GM18499 (cell line): ENCODE data around the gene ANKRD34A.

ENCODE experiments used
- ATAC-seq: cut with Tn5 transposase; IDR thresholded peaks from one replicate; pipeline ENCODE4 v1.9.1; 2021; ENCODE audit warnings: moderate number of reproducible peaks; ENCODE audit not compliant: insufficient read depth, unreplicated experiment

The ANKRD34A gene

DNA sequence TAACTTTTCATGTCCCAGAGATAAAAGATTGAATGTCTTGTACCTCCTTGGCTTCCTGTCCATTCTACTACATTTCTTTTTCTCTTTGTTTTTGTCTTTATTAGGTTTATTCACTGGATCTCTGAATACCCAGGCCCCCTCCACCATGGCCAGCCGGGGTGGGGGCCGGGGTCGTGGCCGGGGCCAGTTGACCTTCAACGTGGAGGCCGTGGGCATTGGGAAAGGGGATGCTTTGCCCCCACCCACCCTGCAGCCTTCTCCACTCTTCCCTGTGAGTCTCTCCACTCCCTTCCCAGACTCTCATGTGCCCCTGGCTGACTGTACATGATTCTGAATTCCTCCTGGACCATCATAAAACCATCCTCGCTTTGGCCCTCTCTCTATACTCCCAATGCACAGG, 10.3 kb upstream of the ANKRD34A start:
- no peak for ATAC-seq

DNA sequence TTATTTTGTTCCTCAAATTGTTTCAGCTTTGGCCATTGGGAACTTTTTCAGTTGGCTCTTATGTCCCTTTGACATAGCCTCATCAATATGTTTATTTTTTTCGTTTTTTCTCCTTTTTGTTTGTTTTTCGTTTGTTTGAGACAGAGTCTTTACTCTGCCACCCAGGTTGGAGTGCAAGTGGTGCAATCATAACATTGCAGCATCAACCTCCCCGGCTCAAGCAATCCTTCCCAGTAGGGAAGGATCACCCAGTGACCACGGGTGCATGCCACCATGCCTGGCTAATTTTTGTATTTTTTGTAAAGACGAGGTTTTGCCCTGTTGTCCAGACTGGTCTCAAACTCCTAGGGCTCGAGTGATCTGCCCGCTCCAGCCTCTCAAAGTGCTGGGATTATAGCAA, 8.2 kb upstream of the ANKRD34A start:
- ATAC-seq, result no peak

DNA sequence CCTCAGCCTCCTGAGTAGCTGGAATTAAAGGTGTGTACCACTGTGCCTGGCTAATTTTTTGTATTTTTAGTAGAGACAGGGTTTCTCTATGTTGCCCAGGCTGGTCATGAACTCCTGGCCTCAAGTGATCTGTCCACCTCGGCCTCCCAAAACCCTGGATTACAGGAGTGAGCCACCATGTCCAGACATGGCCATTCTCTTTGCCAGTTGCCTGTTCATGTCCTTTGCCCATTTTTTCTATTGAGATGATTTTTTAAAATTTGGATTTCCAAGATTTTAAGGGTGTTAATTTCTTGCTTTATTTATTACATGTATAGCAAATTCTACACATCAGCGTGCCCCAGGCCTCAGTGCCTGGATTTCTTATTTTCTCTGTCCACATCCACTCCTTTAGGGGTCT, 2.9 kb upstream of the ANKRD34A start:
- ATAC-seq, result no peak

DNA sequence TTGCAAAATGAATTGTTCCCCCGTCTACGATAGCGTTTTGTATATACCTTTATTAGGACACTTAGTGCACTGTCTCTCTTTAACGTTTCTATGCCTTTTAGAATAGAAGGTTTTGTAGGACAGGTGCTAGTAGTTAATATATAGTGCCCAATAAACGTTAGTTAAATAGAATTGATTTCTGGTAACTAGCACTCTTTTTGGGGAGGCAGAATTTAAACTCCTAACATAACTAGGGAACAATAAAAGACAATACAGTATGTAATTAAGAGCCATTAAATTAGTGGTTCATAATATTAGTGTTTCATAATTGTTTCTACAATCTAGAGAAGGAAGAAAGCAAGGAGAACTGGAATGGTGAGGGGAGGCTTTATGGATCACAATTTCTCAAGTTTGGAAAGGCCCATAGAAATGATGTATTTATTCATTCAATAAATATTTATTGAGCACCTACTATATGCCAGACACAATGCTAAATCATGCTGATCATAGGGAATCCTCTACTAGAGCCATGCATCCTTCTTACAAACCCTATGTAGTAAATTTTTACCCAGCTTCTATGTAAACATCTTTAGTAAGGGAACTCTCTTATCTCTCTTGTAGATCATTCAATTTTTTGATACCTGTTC, 857 bp upstream of the ANKRD34A start:
- ATAC-seq, result no peak

DNA sequence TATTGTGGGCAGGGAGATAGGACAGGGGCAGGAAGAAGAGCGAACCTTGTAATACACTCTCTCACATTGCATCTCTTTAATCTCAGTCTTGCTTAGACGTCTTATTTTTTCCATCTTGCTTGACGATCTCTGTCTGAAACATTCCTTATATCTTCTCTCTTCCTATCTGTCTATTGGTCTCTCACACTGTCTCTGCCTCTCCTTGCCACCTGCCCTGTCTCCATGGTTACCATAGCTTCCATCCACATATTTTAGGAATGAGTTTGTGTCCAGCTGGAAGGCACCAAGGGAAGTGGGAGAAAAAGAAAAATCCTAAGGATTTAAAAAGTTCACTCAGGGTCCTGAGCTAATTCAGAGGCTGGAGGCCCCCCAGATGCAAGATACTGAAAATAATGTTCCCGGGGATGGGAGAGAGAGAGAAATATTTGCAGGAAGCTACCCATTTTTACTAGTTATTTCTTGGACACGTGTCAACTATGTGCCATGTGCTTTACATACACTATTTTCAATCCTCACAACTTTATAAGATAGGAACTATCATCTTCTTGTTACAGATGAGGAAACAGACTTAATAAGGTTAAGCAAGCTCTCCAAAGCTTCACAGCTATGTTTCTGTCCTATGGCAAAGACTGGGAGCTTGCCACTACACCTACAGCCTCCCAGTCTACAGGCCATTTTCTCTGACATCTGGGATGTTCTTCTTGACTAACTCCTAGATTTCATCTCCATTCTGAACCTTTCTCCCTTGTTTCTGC, 933 bp downstream of the ANKRD34A start:
- ATAC-seq, result no peak

DNA sequence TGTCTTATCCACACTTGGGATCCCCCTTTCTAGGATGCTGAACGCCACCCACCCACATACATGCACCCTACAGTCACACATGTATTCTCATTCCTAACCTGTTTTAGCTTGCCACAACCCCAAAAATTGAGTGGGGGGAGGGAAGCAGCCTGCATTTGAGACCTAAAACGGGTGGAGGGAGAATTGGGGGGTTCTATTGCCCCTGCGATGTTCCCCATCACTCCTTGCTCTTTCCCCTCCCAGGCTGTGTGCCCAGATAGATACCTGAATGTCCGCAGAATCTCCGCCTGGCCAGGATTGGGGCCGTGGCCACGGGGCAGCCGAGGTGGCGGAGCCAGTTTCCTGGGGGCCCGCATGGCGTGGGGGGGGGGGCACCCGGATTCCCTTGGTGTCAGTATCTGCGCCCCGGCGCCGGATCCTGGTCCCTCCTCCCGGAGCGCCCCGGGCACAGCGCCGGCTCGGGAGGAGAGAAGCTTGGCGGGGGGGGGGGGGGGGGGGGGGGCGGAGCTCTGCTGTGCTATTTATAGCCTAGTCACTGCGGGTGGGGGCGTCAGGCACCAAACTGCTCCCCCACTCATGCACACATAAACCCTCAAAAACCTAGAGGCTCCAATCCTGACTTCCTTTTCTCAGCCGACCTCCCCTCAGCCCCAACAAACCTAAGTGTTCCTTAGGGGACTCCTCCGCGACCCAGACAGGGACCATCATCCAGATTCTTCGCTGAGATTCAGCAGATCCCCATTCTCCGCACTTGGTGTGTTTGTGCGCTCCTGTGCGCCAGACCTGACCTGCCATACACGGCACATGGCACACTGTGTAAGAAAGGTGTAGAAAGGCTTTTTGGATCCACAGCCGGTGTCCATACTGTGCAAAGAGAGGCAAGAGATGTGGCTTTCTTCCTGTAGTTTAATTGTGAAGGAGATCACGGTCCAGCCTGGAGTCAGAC, 1.9 kb downstream of the ANKRD34A start:
- ATAC-seq, result no peak

DNA sequence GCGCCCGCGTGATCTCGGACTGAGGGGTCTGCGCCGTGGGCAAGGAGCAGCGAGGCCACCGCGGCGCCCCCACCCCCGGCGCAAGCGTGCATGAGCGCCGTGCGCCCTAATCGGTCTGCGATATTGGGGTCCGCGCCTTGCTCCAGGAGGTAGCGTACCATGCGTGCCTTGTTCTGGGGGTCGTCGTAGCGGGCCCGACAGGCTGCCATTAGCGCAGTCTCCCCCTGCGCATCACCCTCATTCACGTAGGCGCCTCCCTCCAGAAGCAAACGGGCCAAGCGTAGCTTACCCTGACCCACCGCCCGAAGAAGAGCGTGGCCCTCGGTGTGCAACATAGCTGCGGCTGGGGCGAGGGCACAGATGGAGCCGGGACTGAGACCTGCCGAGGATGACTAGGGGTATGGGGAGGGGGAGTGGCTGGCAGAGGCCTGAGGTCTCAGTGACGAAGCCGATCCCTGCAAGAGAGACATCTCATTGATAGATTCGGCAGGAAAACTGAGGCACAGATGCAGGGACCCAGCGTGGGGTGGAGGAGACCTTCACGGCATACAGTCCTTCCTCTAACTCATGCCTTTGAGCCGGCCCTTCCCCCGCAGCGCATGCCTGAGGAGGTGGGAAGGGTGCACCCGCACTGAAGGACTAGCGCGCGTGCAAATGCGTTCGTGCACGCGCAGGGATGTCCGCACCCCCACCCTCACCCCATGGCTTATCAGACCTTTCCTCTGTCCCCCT, 2.8 kb downstream of the ANKRD34A start:
- no peak for ATAC-seq

DNA sequence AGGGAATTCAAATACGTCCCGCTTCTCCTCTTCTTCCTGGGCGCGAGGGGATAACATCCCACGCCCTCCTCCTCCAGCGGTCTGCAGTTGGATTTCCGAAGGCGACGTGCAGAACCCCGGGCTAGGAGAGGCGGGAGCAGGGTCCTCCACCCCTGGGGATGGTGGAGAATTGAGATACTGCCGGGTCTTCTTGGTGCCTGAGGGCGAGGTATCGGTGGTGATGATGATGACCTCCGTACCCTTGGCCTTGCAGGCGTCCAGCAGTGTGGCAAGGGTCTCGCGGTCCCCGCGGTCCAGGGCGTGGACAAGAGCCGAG, 3.3 kb downstream of the ANKRD34A start:
- ATAC-seq, result no peak

DNA sequence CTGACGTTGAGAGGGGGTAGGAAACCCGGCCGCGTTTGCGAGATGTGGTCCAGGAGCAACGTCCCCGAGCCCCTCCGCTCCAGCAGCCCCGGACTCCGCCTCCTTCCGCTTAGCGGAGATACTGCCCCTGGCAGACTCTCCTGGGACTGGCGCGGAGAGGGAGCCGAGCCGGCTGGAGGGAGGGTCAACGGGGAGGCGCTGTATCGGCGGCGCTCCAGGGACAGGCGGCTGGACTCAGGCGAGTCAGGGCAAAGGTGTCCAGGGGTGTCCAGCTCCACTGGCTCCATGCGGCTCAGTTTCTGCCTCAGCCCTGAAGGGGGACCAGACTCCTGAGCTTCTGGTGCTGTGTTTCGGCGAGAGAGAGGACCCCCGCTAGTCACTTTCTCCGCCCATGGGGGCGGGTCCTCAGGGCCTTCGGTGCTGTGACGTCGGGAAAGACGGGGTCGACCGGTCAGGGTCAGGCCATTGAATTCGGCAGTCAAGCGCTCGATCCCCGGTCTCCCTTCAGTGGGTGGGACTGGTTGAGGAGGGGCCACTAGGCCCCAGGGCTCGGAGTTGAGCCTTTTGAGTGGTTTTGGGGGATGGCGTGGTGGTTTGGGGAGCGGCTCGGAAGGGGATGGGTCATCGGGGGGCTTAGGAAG, 3.8 kb downstream of the ANKRD34A start:
- ATAC-seq, result no peak

DNA sequence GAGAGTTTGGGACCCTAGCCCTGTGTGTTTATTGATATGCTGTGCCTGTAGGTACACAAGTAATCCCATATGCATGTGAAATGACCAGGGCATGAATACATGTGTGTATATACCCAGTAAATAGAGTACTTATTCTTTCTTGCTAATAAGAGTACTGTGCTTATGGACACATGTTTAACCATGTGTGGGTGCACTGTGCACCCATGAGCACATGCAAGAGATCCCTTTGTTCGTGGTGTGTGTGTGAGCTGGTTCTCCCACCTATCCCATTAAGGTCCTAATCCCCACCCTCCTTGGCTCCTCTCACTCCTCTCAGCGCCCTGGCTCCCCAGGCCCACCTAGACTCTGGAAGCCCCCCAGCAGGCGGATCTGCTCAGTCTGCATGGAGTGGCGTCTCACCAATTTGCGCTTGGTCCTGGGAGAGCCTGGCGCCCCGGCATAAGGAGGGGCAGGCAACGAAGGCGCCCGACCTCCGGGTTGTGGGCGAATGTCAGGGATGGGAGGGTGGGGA, 4.4 kb downstream of the ANKRD34A start:
- ATAC-seq, result no peak

DNA sequence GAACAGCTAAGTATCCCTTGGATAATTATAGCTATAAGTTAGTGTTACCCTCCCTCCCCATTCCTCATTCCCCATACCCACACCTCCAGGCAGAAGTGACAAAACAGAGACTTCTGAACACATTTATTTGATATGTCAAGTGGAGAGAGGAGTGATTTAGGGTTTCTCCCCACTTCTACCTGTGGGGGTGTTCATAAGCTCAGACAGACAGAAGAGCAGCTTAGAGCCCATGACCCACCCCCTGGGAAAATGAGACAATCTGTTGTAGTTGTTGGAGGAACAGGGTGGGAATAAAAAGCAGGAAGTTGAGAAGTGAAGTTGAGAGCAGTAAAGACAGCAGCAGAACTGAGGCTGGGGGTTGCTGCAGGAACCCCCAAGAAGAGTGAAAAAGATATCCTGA, 5.0 kb downstream of the ANKRD34A start:
- ATAC-seq, result no peak

DNA sequence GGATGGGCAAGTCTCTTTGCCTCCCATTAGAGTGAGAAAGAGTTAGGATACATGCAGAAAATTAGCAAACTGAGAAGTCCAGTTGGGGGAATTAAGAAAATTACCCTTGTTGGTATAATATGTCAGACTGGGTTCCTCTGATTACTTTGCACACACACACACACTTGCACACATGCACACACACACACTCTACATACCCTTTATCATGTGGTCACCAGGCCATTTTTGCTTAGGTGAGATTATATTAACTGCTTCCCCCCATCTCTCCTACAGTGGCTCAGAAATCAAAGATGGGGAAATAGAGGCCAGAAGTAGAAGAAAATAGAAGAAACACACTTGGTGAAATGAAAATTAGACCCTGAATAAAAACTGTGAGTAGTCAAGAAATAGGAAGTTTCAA, 5.6 kb downstream of the ANKRD34A start:
- no peak for ATAC-seq

DNA sequence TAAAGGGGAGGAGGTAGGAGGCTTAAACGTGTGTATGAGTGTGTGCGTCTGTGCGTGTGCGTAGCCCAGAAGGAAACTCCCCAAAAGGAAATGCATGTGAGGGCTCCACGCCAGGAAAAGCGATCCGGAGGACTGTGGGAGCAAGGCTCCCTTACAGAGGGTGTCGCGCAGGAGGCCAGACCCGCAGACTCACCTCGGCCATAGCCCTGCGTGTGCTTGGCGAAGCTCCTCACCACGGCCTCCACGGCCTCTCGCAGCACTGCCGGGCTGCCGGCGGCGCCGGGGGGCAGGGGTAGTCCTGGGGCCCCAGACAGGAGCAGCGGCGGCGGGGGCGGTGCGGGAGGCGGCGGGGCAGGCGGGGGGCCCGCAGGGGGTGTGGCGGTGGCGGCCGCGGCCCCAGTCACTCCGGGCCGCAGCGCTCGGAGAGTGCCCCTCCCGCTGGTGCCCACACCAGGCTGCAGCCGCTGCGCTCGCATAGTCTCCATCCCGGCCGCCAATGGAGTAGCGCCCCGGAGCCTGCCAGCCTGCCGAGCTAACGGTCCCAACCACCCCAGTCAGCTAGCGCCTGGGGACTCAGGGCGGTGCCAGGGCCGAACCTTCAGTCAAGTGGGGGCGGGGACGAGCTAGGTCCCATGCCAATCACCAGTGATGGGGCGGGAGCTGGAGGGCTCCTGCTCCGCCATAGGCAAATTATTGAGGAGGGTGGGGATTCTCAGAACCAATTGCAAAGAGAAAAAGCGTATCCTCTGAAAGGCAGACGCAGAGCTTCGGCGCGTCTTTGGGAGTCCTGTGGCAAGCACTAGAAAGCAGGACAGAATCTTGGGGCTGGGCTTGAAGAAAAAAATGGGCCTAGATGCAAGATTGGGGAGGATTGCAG, 6.7 kb downstream of the ANKRD34A start, which contains the start of gene LIX1L:
Gene LIX1L (minus strand): TSS at position 575 of the 877 bp plus-strand sequence. CDS start 90 bp downstream, at position 485.
- ATAC-seq, result peak; percentile 66

DNA sequence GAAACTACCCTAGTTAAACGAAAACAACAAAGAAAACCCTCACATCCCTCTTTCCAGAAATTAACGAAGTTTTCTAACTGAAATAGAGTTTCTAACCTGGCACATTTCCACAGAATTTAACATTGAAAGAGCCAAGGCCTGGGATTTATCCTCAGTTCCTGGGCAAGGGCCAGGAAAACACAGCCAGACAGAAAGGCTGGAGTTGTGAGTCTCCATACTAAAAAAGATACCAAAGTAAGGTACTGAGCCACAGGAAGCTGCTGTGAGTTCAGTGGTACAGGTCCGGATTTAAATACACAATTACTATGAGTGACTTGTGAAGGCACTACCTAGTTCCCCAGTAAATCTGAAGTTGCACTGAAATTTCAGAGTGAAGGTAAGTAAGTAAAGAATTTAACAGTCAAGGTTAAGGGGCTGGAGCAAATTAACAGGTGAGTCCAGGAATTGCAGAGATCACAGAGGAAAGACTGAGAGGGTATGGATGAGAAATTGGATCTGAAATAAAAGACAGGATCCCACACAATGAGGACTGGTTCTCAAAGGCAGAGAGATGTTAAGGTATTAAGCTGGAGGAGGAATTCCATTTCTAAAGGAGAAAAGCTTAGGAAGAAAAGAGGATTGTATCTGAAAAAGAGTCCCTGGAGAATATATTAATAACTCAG, 7.5 kb downstream of the ANKRD34A start:
- ATAC-seq, result no peak

DNA sequence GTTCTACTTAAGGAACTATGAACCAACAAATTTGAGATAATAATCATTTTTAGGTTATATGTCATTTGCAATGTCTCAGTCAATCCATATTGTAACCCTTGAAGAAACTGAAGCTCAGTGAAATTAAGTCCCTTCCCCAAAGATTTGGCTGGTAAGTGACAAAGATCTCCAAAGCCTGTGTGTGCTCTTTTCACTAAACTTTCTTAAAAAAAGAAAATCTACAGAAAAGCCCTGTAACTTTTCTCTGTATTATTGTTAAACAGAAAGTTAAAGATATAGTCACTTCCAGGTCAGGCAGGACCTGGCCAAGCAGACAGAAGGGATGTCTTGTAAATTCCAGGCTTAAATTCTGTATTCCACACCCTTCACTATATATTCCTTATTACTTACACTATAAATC, 8.0 kb downstream of the ANKRD34A start:
- no peak for ATAC-seq

DNA sequence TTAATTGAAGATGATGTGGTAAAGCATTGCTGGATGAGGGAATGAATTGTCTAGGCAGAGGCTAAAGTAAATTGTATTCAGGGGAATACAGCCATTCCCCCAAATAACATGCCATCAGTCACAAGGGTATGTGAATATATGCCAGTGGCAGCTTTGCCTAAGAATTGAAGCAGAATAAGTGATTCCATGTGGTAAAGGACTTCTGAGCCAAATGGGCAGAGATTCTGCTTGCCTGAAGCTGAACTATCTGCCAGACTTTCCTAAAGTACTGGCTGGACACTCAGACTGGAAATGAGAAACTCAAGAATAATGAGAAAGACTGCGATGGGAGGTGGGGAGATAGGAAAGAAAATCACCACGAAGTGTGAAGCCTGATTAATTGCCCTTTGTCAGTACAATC, 8.9 kb downstream of the ANKRD34A start:
- no peak for ATAC-seq

DNA sequence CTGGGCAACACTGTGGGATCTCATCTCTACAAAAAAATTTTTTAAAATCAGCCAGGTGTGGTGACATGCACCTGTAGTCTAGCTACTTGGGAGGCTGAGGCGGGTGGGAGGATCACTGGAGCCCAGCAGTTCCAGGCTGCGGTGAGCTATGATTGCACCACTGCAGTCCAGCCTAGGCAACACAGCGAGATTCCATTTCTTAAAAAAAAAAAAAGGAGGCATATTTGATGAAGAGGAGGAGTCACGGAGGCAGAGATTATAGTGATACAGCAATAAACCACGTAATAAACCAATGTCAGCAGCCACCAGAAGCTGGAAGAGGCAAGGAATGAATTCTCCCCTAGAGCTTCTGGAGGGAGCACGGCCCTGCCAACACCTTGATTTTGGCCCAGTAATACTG, 10.5 kb downstream of the ANKRD34A start:
- ATAC-seq, result no peak

DNA sequence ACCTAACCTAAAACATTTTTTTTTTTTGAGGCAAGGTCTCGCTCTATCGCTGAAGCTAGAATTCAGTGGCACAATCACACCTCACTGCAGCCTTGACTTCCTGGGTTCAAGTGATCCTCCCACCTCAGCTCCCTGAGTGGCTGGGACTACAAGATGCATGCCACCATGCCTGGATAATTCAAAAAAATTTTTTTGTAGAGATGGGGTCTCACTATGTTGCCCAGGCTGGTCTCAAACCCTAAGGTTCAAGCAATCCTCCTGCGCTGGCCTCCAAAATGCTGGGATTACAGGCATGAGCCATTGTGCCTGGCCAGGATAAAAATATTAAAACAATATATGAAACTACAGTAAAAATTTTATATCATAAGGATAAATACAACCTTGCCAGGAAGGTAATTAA, 11.5 kb downstream of the ANKRD34A start:
- ATAC-seq, result no peak
